HG03571 (cell line): ENCODE data around the gene IDH3A.

Experiments used
- ATAC-seq: cut with Tn5 transposase; IDR thresholded peaks from one replicate; pipeline ENCODE4 v1.9.1; 2021; ENCODE audit not compliant: unreplicated experiment

Gene IDH3A

GRCh38 chr15:78201281-78202190 lies 52.4 kb downstream of the IDH3A start:
- ATAC-seq, result no peak

- no peak for ATAC-seq
These were observed 54.4 kb downstream of the IDH3A start for GRCh38 chr15:78203346-78204225.

DNA sequence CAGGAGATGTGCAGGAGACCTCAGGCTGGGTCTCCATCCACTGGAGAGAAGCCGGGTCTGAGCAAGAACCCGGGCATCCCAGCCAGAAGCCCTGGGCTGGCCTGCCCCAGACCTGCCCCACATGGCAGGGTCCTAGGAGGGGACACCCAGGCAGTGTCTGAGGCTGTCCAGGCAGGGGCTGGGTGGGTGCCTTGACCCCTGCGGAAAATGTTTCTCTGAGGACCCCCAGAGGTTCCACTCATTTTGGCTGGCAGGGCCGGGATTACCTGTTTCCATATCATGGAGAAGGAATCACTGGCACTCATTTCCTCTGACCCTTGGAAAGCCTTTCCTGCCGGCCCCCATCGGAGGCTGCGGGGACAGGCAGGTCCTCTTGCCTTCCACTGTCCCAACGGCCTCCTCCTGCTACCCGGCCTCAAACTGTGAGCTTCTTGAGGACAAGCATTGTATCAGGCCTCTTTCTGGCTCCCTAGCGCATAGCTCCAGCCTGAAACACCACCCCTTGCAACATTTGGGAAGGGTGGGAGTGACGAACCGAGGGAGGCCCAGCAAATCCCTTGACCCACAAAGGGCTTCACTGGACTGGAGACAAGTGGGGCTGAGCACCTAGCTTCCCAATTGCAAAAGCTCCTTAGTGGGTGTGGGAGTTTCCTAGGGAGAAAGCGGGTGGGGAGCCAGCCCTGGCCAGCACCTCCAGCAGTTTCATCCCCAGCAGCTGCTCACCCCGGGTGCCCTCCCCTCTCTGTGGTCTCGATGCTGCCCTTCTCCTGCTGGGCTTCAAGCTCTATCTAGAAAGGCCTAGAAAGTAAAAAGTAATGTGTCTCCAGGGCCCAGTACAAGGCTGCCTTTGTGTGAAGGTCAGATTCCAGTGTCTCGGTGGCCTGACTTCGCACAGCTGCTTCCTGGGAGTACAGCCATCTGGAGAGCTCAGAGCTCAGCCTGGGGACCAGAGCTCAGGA lies 55.5 kb downstream of the IDH3A start:
- ATAC-seq, result no peak

DNA sequence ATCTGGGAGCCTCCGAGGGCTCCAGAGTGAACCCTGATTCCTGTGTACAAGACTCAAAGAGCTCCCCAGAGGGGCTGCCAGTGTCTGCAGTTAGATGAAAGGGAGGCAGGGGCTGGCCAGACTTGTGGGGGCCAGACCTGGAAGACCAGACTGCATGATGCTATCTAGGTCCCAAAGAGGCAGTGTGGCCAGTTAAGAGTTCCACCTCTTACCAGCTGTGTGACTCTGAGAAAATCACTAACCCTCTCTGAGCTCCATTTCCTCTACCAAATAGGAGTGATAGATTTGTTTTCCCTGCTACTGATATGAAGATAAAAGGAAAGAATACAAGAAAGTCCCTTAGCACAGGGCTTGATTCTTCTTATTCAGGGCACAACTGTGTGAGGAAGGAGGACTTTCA lies 56.2 kb downstream of the IDH3A start:
- ATAC-seq, result no peak

DNA sequence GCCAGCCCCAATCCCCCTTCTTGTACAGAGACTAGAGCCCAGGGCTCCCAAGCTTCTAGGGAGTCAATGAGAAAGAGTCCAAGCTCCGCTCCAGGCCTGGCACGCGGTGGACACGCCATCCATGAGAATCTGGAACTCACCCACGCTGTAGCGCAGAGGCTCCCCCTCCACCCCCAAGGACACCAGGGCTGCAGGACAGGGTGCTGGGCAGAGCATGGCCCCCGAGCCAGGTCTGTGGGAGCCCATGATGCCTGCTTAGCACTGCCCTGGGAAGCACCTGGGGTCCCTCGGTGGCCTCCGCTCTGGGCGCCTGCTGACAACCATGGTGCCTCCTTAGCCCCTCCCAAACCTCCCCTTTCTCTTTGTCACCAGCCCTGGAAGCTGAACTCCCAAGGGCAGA lies 56.7 kb downstream of the IDH3A start:
- no peak for ATAC-seq

DNA sequence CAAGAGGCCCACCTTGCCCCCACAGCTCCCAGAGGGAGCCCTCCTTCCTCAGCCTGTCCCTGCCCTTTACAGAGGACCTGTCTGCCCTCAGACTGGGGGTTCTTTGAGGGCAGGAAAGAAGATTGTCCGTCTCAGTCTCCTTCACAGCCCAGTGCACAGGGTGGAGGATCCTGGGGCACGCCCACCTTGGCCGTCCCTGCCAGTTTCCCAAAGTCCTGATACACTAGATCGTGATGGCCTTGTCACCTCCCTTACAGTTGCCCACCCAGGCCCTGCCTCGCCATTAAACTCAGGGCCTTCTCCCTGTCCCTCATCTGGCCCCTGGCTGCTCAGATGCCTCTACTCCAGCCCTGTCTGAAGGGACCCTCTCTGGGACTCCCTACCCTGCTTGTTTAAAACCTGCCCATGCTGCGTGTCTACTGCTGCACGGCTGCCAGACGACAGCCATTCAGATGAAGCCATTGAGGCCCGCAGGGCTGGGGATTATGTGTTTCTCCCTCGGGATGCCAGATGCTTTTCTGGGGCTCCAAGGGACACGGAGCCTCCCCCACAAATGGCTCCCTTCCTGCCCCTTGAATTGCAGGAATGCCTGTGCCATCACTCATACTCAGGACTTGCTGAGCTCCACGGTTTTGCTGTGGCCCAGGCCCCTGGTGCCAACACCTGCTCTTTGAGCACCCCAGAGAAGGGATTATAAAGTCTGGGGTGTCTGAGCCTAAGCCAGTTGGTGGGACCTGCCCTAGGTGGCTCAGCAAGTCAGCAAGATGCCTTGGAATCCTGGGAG lies 57.4 kb downstream of the IDH3A start:
- ATAC-seq, result no peak

DNA sequence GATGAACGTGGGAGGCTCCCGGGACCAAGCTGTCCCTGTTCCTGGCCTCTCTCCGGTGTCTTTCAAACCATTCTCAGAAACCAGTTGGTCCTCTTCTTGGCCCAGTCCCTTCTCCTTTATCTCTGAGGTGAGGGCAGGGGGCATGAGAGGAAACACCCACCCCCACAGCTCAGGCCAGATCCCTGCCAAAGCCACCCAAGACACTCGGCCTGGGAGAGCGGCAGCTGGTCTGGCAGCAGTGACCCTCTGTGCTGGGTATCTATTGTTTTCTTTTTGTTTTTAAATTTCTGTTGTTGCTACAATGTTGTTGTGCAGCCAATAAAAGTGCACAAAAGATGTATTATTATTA lies 57.9 kb downstream of the IDH3A start:
- ATAC-seq, result no peak

DNA sequence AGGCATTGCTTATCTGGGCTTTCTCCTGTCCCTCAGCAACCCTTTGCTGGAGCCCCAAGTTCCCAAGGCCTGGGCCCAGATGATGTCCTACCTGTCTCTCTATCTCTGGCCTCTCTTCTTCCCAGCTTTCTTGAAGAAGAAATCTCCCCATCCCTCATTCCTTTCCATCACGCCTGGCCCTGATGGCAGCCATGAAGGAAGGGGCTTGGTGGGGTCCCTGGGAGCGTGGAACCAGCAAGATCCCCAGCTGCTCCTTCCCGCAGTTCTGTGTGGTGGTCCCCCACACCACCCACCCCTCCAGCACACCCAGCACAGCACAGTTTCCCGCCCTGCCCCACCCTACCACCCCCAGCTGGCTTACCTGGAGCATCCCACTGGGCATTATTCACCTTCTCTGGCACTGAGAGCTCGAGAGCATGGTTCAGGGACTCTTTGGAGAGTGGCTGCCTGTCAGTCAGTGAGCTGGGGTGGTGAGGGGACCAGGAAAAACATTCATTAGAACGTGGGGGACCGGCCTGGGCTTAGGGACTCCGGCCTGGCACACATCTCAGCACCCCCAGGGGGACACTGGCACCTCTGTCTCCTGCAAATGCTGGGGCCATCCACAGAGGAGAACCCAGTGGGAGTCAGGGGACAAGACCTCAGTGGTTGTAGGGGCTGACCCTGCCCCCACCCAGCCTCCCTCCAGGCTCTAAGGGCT lies 58.6 kb downstream of the IDH3A start:
- no peak for ATAC-seq

GRCh38 chr15:78208341-78208844 lies 59.2 kb downstream of the IDH3A start:
- ATAC-seq, result no peak

DNA sequence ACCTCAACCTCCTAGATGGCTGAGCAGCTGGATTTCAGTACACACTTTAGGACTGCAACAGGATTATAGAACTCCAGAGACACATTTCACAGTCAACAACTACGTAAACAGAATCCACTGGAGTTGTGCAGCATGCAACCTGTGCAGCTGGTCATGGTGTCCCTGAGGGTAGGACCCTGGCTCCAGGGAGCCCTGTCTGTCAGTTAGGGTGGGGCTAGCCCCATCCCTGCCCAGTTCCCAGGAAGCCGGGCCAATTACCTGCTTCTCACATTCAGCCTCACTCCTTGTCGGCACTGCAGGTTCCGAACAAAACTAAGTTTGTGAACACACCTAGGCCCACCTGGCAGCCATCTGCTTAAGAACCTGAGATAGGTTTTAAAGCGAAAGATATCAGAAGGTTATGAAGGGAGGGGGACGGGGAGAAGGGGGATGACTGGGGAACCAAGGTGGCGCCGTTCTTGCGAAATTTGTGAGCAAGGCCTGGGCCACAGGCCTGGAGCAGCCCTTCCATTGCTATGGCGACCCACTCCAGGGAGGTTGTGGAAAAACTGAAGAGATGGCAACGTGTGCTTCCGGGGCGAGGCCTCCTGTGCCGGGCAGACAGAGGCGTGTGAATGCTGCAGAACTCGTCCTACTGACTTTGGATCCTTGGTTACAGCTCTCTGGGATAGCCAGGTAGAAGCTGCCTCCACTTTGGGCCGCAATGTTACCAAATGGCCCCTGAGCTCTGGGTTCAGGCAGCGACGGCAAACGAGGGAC lies 59.9 kb downstream of the IDH3A start:
- no peak for ATAC-seq

DNA sequence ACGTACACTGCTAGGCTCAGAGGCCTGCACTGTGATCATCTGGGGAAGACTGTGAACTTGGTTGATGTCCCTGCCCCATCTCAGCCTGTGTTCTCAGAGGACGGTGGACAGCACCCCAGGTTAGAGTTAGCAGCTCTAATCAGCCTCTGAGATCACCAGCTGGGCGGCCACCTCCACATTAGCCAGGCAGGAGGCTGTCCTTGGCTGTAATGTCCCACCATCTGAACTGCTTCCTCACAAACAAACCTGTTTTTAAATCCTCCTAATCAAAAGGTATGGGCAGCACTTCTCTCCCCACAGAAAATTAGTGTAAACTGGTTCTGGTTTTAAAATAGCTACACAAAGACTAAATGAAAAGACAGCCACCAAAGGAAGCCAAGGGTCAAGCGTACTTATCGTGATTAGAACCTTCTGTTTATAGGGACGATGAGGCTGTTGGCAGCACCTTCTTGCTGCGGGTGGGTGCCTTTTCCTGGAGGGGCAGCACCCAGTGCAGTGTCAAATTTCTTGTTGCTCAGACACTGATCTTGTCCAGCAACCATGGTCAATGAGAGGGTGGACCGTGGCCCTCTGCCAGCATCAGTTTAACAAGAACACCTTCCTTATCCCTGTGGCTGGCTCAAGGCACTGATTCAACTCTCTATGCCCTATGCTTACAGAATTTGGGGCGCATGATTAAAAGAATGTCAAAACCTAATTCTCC lies 60.6 kb downstream of the IDH3A start:
- no peak for ATAC-seq

DNA sequence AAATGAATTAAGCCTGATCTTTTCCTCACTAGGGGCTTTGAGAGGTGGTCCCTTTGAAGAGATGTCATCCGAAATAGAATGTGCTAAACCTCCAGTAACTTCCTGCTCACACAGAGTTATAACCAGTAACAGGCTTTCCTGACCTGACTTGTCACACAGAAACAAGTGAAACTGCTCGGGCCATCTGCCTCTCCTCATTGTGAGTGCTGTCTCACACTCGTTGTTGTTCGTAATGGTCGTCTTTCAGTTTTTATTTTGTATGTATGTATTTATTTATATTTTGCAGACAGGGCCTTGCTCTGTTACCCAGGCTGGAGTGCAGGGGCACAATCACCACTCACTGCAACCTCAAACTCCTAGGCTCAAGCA lies 61.2 kb downstream of the IDH3A start:
- ATAC-seq, result no peak

DNA sequence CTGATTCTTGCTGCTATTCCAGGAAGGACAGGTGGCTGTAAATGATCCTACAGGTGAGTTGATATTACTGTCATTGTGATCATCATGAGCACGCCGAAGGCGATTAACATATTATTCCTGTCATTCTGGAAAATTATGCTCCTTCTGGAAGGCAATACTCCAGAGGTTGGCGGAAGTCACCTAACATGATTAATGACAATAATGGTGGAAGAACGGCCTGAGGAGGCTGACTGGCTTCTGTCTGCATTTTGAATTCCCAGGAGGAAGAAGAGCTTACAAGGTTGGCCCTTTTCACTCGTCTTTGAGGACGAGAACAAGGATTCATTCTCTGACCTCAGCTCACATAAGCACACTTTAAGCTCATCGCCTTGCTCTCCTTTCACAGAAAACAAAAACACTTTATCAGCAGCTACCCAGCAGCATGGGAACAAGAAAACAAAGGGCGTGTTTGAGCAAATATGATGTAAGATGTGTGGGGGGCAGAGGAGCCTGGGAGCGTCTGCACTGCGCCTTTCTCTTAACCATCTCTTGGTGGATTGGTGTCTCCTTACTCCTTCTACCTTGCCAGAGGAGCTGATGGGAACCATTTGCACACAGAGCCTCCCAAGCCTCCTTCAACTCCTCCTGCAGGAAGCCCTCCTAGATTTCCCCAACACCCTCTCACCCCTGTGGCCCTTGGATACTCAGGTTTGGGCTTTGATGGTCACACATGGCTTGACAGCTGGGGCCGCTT lies 62.2 kb downstream of the IDH3A start:
- ATAC-seq, result no peak

DNA sequence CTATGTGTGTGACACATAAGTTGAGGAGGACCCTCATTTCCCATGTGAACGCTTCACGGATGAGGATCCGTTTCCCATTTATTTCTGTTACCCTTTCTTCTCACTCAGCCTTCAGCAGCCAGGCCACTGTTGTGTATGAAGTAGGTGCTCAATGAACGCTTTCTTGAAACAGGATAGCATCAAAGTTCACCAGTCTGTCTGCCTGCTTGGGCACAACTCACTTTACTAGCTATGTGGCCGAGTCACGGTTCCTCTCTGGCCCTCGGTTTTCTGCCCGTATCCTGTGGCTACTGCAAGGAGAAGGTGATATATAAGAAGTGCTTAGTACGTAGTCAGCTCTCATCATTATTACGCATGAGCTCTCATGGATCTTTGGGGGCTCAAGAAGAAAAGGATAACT lies 62.8 kb downstream of the IDH3A start:
- ATAC-seq, result no peak

DNA sequence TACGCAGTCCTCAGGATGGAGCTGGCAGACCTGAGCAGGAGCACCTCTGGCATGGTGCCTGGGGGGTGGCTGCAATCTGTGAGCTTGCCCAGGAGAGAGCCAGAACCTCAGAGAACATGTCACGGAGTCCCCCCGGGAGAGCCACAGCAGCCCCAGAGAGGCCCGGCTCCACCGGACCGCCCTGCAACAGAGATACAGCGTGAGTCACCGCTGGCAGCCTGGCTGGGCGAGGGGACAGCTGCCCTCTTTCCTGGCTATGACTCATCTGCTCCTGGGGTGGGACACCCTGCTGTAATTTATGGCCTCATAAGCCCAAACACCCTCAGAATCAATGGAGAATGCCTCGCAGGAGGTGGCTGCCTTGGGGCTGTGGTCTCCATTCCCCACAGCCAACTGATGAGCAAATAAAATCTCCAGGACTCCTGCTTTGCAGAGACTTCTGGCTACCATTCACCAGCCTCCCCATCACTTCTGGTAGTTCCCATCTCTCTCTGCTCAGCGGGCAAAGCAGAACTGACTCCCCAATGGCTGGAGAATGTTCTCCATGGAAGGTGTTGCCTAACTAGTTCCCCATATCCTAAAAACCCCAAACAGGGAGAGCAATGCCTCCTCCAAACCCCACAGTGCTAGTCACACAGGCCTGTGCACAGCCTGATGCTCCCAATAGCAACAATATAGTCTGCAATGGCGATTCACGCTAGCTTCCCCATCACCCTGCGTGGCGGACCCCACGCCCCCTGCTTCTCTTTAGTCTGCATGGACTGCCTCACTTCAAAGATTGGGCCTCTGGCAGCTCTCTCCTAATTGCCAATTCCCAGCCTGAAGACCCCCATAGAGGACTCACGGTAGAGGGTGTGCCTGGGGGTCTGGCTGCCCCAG lies 63.6 kb downstream of the IDH3A start:
- no peak for ATAC-seq

DNA sequence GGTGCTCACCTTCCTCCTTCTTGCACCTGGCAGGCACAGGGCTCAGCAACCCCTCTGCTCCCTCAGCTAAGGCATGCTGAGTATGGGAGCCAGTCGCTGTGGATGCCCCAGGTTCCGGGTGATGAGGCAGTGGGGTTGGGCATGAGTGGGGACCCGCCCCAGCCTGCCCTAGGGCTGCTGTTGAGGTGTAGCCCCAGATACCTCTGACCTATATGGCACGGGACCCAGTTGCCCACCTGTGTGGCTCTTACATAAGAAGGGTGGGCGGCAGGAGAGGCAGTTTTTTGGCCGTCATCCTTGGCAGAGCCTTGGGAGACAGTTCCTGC lies 64.2 kb downstream of the IDH3A start:
- ATAC-seq, result no peak

GRCh38 chr15:78213956-78214355 lies 64.8 kb downstream of the IDH3A start:
- no peak for ATAC-seq
